Measurements from ENCODE around the gene BACH1. TPM values are rescaled to one million over a fixed set of nuclear protein-coding genes. Genes with fewer than 3 reads are reported as not detected.

Gene BACH1
- total RNA-seq, 1 donor from 2014 or later = 93.8 TPM

GRCh38 chr21:29367335-29367734 is 68.6 kb downstream of the BACH1 start:
- H3K27me3 Mint-ChIP-seq (ENCODE audit: unreplicated experiment) = no peaks in the 10 kb centered on the region
- no peaks in the 10 kb centered on the region for H3K4me1 Mint-ChIP-seq (ENCODE audit: unreplicated experiment)
- peaks cover 32% of the 10 kb centered on the region for H3K36me3 Mint-ChIP-seq (ENCODE audit: unreplicated experiment)

GRCh38 chr21:29368906-29369305 is 70.2 kb downstream of the BACH1 start:
- Mint-ChIP-seq H3K27me3 (ENCODE audit: unreplicated experiment) (no peaks in the 10 kb centered on the region), H3K9me3 (ENCODE audit: unreplicated experiment) (no peaks in the 10 kb centered on the region), H3K4me1 (ENCODE audit: unreplicated experiment) (no peaks in the 10 kb centered on the region), H3K4me3 (ENCODE audit: unreplicated experiment) (no peak overlapping the region), H3K27ac (ENCODE audit: unreplicated experiment) (no peak overlapping the region), H3K36me3 (ENCODE audit: unreplicated experiment) (peaks cover 27% of the 10 kb centered on the region)
- no peak for DNase-seq (ENCODE audit: extremely low spot score, unreplicated experiment)
- TF ChIP-seq CTCF (IDR thresholded peaks at IDR 0.05) = no peak

More at GRCh38 chr21:29367335-29367734, 68.6 kb downstream of the BACH1 start:
- DNase-seq (ENCODE audit: extremely low spot score, unreplicated experiment) = no peak
- no peaks in the 10 kb centered on the region for H3K9me3 Mint-ChIP-seq (ENCODE audit: unreplicated experiment)
- TF ChIP-seq CTCF (IDR thresholded peaks at IDR 0.05) = no peak
- H3K27ac Mint-ChIP-seq (ENCODE audit: unreplicated experiment) = no peak overlapping the region
- no peak overlapping the region for H3K4me3 Mint-ChIP-seq (ENCODE audit: unreplicated experiment)

- H3K27ac Mint-ChIP-seq (ENCODE audit: unreplicated experiment) = no peak overlapping the region
- DNase-seq (ENCODE audit: extremely low spot score, unreplicated experiment) = no peak
- H3K4me3 Mint-ChIP-seq (ENCODE audit: unreplicated experiment) = no peak overlapping the region
- H3K4me1 Mint-ChIP-seq (ENCODE audit: unreplicated experiment) = no peaks in the 10 kb centered on the region
- no peaks in the 10 kb centered on the region for H3K27me3 Mint-ChIP-seq (ENCODE audit: unreplicated experiment)
- peaks cover 20% of the 10 kb centered on the region for H3K36me3 Mint-ChIP-seq (ENCODE audit: unreplicated experiment)
- H3K9me3 Mint-ChIP-seq (ENCODE audit: unreplicated experiment) = no peaks in the 10 kb centered on the region
- no peak for TF ChIP-seq CTCF (IDR thresholded peaks at IDR 0.05)
Measured at GRCh38 chr21:29371464-29371863, 72.7 kb downstream of the BACH1 start.

GRCh38 chr21:29372063-29372802 is 73.5 kb downstream of the BACH1 start:
- Mint-ChIP-seq H3K4me1 (ENCODE audit: unreplicated experiment) (peaks cover 3% of the 10 kb centered on the region), H3K4me3 (ENCODE audit: unreplicated experiment) (no peak overlapping the region), H3K36me3 (ENCODE audit: unreplicated experiment) (peaks cover 19% of the 10 kb centered on the region), H3K27ac (ENCODE audit: unreplicated experiment) (peak overlapping the region; percentile 29), H3K27me3 (ENCODE audit: unreplicated experiment) (no peaks in the 10 kb centered on the region), H3K9me3 (ENCODE audit: unreplicated experiment) (no peaks in the 10 kb centered on the region)
- DNase-seq (ENCODE audit: extremely low spot score, unreplicated experiment) = no peak
- peak; percentile 81 for TF ChIP-seq CTCF (IDR thresholded peaks at IDR 0.05)

- Mint-ChIP-seq H3K4me3 (ENCODE audit: unreplicated experiment) (no peak overlapping the region), H3K27ac (ENCODE audit: unreplicated experiment) (no peak overlapping the region), H3K36me3 (ENCODE audit: unreplicated experiment) (peaks cover 9% of the 10 kb centered on the region), H3K4me1 (ENCODE audit: unreplicated experiment) (peaks cover 14% of the 10 kb centered on the region), H3K9me3 (ENCODE audit: unreplicated experiment) (no peaks in the 10 kb centered on the region), H3K27me3 (ENCODE audit: unreplicated experiment) (no peaks in the 10 kb centered on the region)
- TF ChIP-seq CTCF (IDR thresholded peaks at IDR 0.05) = no peak
- DNase-seq (ENCODE audit: extremely low spot score, unreplicated experiment) = no peak
Measured at GRCh38 chr21:29374481-29374880, 75.8 kb downstream of the BACH1 start.

Measured in osteocyte (in vitro differentiated cells).